NK-92 treated with Interleukin-12 subunit alpha and Interleukin-12 subunit beta, amount 100 ng/mL, for 24 hours (cell line): Measurements from ENCODE around the gene INPP5J.

Experiments used
- DNase-seq: peaks from one replicate; lab custom pipeline; 2025; lab: John Stamatoyannopoulos, UW

The INPP5J gene

DNA sequence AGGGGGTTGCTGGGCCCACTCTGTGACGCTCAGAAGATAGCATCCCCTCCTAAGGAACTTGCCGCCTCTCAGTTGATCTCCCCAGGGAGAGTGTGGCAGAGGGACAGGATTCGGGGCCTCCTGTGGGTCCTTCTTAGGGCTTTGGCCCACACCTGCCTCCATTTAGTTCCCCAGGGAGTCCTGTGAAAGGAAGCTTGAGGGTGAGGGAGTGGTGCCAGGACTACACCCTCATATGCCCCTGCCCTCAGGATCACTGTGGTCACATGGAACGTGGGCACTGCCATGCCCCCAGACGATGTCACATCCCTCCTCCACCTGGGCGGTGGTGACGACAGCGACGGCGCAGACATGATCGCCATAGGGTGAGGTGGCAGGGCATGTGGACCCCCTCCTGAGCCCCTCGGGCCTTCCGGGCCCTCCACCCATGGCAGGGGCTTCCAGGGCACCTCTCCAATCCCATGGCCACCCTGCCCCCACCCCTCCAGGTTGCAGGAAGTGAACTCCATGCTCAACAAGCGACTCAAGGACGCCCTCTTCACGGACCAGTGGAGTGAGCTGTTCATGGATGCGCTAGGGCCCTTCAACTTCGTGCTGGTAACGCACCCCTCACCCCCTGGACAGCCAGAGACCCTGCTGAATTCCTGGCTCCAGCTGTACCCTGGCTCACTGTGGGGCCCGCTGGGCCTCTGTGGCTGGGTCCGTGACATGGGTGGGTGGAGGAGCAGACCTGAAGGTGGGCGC, 3.5 kb downstream of the INPP5J start:
- no peak for DNase-seq

DNA sequence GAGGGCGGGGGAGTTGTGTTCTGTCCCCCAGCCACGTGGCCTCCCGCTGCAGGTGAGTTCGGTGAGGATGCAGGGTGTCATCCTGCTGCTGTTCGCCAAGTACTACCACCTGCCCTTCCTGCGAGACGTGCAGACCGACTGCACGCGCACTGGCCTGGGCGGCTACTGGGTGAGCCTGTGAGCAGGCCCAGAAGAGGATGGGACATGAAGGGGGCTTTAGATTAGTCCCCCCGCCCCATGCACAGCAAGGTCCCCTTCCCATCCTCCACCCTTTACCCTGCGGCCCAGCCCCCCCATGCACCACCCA, 4.1 kb downstream of the INPP5J start:
- no peak for DNase-seq

DNA sequence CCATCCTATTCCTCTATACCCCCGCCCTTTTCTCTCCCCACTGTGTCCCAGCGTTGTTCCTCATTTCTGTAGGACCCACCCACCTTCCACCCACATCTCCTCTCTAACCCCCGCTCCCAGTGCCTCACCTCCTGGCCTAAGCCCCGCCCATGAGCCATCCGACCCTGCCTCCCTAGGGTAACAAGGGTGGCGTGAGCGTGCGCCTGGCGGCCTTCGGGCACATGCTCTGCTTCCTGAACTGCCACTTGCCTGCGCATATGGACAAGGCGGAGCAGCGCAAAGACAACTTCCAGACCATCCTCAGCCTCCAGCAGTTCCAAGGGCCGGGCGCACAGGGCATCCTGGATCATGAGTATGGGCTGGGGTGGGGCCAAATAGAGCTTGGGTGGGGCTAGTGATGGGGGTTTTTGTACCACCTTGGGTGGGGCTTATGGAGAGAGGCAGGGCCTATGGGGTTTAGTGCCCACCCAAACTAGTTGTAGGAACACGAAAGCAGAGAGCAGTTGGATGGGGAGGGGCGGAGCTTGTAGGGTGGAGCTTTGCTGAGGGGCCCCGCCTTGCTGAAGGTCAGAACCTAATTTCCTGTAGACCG, 4.5 kb downstream of the INPP5J start:
- no peak for DNase-seq

DNA sequence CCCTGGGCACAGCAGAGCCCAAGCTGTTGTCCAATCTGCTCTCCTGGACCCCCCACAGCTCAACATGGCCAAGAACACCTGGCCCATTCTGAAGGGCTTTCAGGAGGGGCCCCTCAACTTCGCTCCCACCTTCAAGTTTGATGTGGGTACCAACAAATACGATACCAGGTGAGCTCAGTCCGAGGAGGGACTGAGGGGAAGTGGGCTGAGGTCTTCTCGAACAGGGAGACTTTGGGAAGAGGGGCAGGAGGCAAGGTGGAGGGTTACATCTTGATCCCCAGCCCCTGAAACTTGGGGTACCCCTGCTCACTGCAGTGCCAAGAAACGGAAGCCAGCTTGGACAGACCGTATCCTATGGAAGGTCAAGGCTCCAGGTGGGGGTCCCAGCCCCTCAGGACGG, 5.4 kb downstream of the INPP5J start:
- DNase-seq = no peak

DNA sequence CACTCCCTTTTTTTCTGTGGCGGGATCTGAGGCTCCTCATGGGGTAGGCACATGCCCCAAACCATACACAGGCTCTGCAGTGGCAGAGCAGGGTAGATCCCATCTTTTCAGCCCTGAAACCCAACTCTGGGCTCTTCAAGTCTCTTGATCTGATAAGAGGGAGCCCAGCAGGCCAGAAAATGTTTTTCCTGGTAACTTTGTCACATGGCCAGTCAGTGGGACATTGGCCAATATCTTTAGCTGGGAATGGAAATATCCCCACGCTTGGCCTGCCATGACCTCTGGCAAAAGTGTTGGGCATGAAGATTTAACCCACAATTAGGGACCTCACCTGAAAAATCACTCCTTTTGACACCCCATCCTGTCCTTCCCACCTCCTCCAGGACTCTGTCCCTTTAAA, 8.1 kb downstream of the INPP5J start:
- DNase-seq = no peak

DNA sequence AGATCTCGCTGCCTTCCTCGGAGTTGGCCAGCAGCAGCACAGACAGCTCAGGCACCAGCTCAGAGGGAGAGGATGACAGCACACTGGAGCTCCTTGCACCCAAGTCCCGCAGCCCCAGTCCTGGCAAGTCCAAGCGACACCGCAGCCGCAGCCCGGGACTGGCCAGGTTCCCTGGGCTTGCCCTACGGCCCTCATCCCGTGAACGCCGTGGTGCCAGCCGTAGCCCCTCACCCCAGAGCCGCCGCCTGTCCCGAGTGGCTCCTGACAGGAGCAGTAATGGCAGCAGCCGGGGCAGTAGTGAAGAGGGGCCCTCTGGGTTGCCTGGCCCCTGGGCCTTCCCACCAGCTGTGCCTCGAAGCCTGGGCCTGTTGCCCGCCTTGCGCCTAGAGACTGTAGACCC, 11.1 kb downstream of the INPP5J start:
- DNase-seq = no peak

DNA sequence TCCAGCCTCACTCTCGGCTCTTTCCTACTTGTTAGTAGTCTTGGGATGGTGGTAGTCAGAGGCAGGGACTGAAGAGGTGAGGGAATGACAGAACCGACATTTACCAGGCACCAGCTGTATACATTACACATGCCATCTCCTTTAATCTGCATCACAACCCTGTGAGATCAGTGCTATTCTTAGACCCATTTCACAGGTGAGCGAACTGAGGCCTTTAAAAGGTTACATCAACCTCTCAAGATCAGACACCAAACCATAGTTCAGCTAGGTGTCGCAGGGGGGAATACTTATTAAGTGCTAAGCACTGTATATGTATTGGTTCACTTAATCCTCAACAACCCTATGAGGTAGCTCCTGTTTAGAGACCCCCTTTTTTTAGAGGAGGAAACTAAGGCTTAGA, 11.9 kb downstream of the INPP5J start:
- no peak for DNase-seq

DNA sequence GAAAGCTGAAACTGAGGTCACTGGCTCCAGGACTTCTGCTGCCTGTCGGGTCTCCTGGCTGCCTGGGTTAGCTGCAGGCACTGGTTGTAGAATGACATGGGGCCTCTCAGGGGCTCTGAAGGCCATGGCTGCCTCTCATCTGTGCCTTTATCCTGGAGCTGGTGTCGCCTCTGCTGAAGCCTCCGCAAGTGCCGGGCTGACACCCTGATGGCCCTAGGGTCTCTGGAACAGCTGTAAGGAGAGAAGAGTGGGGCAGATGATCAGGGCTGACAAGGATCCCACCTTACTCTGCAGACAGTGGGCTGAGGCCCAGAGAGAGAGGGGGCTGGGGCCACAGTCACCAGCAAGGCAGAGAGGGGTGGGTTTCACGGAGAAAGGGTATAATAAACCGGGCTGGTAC, 12.9 kb downstream of the INPP5J start:
- DNase-seq = no peak

DNA sequence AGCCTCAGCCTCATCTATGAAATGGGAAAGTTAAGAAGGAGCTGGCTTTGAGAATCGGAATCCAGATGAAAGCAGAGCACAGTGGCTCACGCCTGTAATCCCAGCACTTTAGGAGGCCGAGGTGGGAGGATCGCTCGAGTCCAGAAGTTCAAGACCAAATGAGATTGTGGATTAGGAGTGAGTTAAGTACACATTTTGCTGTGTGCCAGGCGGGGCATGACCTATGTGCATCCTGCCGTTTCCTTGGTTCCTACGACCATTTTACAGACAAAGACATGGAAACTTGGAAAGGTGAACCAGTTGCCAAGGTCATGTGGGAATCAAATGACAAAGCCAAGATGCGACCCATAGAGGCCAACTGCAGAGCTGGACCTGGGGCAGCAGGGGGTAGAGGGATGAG, 13.4 kb downstream of the INPP5J start:
- DNase-seq = no peak

DNA sequence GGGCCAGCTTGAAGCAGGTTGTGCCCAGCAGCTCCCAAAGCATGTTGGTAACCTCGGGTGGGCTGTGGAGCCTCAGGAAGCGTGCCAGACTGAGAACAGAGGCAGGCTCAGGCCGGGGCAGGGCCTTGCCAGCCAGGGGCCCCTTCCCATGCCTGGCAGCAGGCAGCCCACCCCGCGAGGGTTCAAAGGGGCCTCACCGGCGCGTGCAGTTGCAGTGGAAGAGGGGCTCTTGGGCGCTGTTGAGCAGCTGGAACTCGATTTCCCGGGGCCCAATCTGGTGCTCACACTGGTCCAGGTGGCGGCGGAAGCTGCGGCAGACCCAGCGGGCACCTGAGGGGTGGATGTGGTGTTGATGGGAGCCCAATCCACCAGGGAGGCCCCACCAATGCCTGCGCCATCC, 13.9 kb downstream of the INPP5J start:
- no peak for DNase-seq

DNA sequence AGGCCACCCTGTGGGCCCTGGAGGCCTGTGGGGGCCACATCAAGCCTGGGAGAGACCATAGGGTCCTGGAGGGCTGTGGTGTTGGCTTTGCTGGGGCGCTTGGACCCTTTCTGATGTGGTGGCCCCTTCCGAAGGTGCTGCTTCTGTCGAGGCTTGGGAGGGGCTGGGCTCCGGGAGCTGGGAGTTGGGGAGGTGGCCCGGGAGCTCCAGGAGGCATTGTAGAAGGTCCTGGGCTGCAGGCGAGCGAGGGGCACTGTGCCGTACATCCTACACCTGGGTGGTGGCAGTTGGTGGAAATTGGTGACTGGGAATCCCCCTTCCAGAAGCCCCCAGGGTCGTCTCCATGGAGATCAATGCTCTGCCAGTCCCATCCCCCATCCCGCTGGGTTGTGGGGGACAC, 15.0 kb downstream of the INPP5J start:
- no peak for DNase-seq

DNA sequence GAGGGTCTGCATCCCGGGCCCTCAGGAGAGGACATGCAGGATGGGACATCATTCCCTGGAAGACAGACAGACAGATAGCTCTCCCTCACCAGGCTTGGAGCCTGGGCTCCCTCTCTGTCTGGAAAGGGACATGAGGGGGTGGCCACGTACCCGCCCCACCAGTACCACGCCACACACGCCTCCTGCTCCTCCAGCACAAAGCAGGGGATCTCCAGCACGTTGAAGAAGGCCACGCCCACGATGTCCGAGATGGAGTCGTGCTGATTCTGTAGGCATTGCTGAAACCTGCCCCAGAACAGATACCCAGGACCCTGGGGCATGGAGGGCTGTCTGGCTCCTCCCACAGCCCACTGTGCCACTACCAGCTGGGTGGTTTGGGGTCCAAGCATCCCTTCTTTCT, 15.4 kb downstream of the INPP5J start:
- no peak for DNase-seq

DNA sequence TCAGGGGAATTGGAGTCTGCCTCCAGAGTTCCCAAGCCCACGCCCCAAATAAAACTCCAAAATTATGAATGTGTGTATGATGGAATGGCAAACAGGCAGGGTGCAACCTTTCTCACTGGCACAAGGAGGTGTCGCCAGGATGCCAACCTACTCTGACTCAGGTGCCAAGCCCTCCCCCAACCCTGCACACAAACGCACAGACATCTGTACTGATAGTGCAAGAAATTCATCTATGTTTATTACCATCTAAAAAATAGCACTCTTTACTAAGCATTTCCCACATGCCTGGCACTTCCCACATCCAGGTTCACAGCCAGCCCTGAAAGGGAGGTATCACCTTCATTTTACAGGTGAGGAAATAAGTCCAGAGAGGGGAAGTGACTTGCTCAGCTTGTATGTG, 16.3 kb downstream of the INPP5J start:
- no peak for DNase-seq

DNA sequence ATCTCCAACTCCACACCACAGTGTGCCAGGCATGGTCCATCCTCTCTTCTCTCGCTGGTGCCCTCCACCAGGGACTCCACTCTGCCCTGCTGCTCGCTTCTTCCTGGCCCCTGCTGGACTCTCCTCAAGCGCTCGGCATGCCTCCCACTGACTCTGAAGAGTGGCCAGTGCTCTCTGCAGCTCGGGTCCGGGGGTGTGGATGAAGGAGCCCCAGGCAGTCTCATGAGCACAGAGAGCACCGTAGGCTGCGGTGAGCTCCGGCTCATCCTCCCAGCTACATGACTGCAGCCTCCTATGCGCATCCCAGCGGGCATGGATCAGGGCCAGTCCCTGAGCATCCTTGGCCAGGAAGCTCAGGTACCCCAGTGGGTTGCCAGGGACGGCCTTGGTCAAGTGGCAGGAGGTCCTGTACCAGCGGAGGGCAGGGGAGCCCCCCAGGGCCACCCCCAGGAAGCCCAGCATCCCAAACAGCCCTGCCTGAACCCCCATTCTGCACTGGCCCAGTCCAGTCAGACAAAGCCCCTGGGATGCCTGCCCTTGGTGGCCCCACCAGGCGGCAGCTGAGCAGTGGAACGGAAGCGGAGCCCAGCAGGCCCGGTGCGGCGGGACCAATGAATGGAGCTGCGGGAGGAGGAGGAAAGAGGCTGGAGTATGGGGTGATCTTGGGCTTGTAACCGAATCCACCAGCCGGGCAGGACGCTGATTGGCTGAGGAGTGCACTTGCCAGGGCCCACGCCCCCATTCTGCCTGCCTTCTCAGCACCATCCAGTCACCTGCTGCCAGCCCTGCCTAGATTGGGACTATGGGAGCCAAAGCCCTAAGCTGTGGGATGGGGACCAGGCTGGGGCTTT, 17.3 kb downstream of the INPP5J start, which contains the start of gene PLA2G3:
PLA2G3 (minus strand) TSS at position 643 of the 851 bp plus-strand sequence; CDS start at position 489, 154 bp downstream.
- DNase-seq = no peak

DNA sequence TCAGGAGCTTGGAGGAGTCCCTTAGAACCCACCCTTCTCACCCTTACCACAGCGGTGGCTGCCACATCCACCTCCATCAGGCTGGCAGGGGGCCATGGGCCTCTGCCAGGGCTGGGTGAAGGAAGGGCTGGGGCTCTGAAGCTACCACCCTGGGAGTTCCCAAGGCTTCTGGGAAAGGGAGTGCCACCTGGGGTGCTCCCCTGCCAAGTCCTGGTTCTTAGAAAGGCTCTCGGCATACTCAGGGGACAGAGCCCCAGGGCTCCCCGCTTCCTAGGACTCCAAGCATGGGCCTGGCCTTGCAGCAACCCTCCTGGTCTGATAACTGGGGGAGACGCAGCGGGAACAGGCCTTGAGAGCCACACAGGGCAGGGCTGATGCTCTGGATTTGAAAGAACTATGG, 18.0 kb downstream of the INPP5J start:
- no peak for DNase-seq

DNA sequence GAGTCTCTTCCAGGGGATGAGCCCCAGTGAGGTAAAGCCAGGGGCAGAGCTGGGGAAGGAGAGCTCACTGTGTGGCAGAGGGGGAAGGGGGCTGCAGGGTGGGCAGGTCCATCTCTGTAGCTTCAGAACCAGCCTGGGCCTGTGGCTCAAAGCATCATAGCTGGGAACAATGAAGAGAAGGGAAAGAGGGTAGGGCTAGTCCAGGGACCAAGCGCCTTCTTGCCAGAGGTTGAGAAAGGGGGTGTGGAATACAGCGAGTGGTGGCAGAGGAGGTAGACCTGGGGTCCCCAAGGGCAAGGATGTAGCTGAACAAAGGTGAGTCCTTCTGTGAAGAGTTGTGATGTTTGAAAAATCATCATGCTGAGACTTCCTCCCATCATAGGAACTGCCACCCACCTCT, 18.8 kb downstream of the INPP5J start:
- DNase-seq = no peak

DNA sequence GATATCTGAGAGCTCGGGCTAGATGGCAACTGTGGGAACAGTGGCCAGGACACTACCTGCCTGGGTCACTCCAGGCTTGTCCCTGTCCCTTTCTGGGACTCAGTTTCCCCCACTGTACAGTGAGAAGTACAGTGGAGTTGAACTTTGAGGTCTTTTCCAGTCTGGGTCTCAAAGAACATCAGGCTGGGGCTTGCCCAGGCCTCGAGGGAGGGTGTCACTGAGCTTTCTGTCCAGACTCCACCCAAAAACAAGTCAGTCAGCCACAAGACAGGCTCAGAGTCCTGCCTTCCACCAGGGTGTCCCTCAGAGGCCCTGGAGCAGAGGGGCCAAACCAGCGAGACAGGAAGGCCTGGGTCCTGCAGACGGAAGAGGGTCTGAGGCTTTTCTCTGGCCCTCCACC, 19.5 kb downstream of the INPP5J start:
- no peak for DNase-seq

DNA sequence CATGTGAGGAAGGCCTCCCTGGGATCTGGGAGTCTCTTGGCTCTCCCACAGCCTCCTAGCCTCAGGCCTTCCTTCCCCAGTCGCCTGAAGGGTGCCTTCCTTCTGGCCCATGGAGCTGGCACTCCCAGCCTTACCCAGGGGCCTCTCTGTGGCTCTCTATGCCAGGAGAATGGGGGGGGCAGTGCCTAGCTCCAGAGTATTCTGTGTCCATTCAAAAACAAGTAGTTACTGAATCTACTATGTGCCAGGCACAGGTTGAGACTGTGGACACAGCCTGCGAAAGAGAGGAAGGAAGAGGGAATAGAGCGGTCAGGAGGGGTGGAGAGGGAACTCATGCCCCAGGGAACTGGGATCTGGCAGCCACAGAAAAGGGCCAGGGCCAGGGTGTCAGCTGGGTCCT, 20.3 kb downstream of the INPP5J start:
- no peak for DNase-seq

DNA sequence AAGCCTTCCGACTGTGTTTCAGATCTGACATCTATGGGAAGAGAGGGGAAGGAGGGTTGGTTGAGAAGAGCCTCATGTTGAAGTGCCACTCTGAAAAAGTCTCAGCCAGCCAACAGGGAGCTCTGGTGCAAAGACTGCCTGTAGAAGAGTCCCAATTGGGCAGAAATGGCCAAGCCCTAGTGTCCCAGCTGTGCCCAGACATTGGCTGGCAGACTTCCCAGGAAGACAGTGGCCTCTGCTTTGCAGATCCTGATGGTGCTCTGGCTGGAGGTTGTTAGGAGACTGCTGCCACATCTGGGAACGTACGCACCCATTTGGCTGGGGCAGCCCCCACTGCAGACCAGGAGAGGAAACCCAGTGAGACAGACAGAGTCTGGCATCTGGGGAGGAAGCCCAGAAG, 20.8 kb downstream of the INPP5J start:
- DNase-seq = no peak

DNA sequence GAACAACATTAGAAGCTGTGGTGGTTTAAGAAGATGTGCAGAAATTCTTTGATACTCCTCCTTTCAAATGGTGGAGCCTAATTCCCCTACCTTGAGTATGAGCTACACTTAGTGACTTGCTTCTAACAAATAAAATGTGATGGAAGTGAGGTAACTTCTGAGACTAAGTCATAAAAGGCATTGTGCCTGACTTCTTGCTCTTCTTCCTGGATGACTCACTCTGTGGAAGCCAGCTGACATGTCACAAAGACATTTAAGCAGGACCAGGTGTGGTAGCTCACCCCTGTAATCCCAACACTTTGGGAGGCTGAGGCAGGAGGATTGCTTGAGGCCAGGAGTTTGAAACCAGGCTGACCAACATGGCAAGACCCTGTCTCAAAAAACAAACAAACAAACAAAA, 21.5 kb downstream of the INPP5J start:
- DNase-seq = no peak

DNA sequence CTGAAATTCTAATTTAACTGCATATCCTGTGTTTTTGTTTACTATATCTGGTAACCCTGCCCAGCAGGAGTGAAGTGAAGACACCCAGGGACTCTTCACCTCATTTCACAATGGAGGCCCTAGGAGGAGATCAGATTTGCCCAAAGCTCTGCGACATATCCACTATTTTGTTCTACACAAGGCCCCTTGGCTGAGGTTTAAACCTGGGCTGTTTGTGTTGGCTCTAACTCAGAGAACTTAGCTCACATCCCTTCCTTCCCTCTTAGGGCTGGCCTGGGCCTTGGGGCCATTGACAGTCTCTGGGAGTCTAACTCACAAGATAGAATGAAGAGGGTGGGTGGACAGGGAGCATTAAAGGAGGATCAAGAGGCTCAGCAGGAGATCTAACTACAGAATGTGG, 25.7 kb downstream of the INPP5J start:
- DNase-seq = no peak

DNA sequence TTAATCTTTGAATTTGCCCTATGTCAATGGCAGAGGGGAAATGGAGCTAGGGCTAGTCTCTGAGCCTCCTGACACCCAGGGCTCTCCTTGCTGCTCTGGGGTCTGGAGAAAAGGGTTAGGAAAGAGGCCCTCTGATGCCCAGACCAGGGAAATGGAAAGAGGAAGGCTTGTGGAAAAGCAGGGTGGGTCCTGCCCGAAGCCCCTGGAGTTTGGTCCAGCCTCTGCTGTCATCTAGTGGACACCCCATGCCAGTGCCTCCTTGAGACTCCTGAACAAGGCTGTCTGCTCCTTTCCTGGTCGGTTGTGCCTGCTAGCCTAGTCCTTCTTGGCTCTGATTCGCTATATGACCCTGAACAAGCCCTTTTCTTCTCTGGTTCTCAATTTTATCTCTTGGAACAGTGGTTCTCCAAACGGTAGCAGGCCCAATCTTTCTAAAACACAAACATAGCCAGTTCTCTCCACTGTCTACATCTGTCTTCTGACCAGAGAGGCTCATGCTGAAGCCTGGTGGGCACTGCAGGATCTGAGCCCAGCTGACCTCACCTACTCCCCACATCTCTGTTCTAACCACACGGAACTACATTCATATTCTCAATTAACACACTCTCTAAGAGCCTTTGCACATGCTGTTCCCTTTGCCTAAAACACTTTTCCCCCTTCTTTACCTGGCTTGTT, 26.3 kb downstream of the INPP5J start:
- no peak for DNase-seq

DNA sequence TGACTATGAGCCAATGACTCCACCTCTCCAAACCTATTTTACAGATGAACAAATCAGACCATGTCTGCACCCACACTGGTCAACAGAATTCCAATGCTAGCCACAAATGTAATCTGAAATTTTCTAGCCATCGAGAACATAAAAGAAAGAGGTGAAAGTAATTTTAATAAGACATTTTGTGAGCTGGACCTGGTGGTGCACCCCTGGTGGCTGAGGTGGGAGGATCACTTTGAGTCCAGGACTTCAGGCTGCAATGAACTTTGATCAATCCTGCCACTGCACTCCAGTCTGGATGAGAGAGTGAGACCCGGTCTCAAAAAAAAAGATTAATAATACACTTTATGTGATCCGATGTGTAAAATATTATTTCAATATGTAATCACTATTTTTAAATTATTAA, 27.8 kb downstream of the INPP5J start:
- DNase-seq = no peak
